GM18511 (cell line): Measurements from ENCODE around the gene CELF2.

Experiments
- ATAC-seq: cut with Tn5 transposase; IDR thresholded peaks from one replicate; pipeline ENCODE4 v1.9.1; 2021; ENCODE audit warnings: mild to moderate bottlenecking, moderate library complexity; ENCODE audit not compliant: unreplicated experiment

CELF2 gene

DNA sequence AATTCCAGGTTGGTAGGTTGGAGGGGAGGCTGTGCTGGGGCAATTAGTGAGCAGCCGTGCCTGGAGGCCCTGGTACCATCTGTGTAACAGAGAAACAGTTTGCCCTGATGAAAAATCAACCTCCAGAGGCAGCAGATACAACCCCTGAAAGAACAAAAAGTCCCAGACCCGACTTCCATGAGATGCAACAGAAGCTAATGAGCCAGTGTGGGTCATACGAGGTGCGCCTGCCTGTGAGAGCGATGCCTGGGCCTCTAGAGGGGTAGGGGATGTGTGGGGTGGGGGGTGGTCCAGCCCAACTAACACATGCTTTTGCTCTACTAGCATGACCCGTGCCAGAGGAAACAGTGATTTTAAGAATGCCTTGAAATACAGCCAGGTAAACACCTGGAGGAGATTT lies 39.3 kb downstream of the CELF2 start:
- ATAC-seq = no peak

DNA sequence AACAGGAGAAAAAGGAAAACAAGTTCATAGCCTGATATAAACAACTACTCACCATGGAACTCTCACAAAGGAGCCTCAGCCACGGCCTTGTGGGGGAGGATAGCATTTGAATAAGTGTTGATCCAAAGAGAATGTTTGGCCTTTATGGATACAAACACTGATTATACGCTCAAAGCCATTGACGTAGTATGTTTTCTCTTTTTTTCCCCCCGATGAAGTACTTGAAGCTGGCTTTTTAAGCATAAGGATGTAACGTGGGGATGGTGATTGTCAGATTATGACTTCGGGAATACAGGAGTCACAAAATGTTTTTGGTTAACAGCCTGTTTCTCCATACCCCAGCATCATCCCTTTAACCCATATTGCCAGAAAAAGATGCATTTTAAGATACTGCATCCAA lies 39.8 kb downstream of the CELF2 start:
- ATAC-seq = no peak

DNA sequence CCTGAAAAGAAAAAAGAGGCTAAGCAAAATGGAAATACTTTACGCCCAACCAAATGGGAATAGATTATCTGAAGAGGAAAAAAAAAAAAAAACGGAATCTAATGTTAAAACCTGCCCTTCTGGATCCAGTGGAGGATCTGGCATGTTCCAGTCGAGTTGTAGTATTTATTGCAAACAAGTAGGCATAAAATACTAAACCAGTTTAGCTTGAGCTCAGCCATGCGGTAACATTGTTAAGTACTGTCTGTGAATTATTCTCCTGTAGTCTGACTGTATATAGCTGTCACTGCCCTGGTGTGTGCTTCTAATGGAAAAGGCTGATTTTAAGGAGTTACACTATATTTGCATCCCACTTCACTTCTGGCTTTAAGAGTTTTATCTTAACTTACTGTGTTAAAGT lies 40.3 kb downstream of the CELF2 start:
- ATAC-seq = no peak

DNA sequence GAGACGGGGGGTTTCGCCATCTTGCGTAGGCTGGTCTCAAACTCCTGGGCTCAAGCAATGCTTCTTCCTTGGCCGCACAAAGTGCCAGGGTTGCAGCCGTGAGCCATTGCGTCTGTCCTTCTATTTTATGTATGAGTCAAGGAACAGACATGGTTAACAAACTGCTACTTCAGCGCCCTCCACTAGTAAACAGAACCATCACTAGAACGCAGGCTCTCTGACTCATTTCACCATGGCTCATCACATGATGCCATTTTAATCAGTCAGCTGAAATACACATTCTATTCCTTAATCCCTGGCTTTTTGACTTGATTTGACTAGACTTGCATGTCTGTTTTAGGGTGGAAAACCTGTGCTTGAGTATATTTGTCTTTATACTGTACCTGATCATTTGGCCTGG lies 41.3 kb downstream of the CELF2 start:
- no peak for ATAC-seq

DNA sequence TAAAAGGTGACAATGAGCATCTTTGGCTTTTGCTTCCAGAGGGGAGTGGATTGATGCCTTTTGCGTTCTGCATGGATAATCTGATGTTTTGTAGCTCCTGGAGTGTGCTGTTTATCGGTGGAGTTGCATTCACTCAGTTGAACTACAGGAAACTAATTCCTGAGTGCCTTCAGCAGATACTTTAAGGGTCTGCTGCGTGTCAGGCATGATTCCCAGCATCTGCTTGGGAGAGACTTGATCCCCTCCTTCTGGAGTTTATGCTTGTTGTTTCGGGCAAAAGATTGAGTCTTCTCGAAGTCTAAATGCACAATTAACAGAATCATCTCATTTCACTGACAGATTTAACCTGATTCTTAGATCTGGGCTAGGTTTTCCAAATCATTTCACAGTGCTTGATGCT lies 46.2 kb downstream of the CELF2 start:
- ATAC-seq = no peak

DNA sequence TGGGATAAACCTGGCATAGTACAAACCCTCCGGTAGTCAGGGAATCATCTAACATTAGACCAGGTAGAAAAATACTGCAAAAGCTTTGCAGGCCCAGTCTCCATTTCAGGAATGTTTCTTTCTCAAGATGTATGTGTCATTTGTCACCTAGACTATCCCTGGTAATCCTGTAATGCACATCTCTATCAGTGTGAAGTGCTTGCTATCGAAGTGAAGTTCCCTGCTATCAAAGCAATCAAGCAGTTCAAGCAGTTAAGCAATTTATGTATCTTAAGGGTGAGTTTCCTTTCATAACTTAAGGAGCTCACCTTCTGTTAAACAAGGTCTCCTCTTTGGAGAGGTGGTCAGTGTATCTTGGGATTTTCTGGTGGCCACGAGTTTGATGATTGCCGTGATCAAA lies 47.2 kb downstream of the CELF2 start:
- ATAC-seq = no peak

DNA sequence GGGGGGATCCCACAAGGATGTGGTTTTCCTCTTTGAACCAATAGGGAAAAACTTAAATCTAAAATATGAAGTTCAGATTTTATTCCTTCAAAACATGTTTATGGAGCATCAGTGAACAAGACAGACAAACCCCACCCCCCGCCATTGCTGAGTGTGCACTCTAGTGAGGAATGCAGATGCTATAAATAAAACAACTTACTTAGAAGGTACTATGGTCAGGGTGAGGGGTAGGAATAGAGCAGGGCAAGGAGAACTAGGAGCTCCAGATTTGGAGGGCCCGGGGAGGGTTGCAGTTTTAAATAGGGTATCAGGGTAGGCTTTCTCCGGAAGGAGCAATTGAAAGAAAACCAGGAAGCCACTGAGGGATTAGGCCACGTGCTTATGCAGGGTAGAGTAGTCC lies 47.9 kb downstream of the CELF2 start:
- no peak for ATAC-seq

DNA sequence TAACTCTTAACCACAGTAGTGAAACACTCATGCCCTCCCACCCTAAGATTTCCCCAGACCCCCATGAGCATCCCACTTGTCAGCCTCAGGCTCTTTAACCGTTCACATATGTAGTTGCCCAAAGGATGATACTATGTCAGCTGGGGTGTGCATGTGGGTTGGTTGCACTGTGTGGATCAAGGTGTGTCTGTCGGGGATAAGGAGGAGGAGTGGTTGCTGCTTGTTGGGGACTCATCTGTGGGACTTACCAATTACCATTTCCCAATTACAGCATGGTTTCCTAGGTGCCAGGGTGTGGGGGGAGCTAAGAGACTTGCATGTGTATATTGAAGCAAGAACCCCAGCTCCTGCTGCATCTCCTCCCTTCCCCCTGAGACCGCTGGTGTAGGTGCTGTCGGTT lies 48.8 kb downstream of the CELF2 start:
- no peak for ATAC-seq

DNA sequence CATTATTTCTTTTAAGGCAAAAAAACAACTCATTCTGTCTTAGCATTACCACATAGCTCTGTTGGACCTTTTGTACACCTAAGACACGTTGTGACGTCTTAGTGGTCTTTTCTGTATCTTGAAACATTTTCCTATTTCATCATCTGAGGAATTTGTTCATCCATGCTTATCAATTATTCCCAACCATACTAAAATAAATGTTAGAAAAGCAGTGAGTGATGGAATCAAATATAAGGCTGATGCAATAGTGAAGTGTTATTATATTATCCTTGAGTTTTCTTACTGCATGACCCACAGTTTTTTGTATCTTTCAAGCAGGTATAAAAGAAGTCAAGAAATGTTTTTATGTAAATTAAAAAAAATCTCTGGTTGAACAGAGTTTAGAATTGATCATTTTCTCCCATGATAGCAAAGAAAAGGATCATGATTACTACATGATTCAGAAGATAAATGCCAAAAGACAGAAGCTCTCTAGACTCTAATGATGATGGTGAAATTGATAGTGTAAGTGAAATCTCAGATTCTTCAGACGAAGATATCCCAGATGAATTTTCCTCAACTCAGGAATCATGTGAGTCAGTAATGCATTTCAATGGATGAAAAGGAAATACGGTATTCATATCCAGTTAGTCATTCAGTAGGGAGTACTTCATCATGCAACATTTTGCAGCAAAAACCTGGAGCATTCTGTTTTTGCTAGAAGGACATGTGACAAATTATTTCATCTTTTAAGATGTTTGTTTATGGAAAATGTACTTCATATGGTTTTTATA lies 51.4 kb downstream of the CELF2 start:
- ATAC-seq = no peak

DNA sequence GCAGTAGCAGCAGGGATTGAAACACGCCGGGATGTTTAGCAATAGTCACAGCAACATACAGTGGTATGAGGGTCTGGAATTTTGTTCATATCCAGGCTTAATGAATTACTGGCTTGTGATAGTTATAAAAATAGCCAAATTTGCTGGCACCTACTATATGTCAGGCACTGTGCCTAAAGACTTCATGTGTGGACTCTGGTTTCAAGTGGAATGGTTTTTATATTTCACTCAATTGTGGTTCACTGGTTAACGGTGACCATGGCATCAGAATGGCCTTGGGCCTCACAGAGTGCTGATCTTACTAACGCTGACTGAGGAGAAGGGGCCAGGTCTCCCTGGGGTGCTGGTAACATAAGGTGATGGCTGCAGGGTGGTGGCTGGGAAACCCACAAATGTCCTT lies 55.7 kb downstream of the CELF2 start:
- no peak for ATAC-seq

DNA sequence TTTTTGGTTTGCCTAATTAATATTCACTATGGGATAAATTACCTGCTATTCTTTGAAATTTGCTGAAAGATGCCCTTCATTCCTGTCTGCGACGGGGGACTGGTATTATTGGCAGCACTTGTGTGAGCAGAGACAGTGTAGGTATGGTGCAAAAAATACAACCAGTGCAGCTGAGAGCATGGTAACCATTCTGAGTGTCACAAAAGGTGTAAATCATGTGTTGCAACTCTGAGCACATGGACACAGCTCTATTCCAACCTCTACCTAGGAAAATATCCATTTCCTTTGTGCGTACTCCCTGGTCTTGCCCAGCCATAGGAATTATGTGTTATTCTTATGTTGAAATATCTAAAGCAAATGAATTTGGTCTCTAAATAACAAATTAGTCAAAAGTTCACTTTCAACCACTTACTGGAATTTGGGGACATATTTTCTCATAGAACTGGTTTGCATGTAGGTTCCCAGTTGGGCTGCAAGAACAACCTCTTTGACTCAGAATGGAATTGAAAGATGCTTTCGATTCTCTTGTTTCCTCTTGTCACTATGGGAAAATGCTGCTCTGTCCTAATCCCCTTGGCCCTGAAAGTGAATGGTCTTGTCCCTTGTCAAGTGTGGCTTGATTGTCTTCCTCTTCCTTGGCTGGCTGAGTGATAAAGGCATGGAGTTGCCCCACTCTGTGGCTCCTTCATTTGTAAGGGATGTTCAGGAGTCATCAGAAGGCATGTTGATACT lies 57.0 kb downstream of the CELF2 start:
- peak; percentile 94 for ATAC-seq

DNA sequence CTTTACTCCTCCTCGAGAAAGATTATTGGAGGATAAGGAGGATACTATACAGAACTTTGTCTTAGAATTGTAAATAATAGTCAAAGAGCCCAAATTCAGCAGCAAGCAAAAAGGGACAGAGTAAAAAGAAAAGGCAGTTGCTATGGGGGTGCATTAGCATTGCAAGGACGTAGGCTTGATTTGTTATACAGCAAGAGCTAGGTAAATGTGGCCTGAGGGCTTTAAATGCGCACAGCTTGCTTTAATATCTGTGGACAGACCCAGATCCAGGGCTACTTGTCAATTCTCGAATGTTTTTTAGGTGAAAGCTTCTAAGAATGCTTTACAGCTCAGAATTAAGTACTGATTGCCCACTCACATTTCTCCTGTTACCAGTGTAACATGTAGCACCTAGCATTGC lies 58.5 kb downstream of the CELF2 start:
- no peak for ATAC-seq

DNA sequence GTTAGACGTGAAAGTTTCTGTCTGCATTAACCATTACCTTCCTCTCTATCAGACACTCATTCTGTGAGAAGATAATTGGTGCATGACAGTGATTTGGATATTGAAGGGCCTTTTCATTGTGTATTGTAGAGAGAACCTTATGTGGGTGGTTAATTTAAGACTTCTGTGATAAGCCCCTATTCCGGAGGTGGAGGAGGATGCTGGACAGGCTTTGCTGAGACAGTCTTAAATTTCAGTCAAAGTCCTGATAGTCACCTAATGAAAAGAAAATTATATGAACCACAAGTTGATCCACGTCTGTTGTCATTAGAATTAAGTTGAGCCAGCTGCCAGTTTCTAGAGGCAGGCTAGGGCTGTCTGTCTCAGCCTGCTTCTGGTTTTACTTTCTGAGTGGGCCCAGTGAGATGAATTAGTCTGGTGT lies 62.9 kb downstream of the CELF2 start:
- ATAC-seq = peak; percentile 88

DNA sequence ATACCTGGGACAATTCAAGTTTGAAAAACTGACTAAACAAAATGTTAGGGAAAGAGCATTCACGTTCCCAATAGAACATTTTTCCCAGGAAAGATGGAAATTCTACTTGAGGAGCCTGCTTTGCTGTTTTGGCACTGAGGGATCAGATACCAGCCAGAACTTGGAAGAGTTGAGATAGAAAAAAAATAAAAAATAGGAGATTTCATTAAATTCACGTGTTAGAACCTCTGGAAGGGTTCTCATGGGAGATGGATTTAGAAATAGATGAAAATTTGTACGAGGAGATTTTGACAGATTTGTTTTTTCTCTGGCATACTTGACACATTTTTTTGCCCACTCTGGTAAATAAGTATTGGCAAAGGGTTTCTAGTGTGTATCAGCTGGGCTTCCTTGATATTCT lies 63.7 kb downstream of the CELF2 start:
- no peak for ATAC-seq

DNA sequence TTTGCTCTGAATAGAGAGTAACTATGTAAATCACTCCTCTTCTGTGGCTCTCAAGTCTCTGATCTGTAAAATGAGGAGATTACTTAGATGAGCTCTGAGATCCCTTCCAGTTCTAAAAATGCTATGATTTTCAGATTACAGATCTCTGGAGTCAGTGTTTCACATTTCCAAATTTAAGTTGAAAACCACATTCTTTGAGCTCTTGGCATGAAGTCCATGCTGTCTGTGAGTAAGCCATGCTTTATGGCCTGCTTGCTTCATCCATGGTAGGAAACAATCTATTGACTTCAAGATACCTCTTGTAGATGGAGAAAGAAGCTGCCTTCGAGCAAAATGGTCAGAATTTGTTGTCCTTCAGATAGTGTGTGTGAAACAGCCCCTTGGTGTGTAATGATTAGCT lies 64.9 kb downstream of the CELF2 start:
- ATAC-seq = no peak

DNA sequence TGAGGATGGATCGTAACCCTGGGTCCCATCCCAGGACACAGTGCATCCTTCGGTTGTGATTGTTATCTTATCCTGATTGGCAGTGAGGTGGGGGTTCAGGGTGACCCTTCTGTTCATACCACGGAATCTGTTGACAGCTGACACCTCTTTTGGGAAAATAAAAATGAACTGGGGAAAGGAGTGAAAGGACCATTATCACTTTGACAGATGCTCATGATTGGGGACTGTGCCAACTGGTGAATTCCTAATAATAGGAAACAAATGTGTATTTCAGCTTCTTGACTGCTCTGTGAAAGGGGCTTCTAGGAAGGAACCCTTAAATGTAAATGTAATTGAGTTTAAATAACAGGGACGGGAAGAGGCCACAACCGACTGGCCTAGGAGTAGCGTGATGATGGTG lies 65.4 kb downstream of the CELF2 start:
- ATAC-seq = no peak

DNA sequence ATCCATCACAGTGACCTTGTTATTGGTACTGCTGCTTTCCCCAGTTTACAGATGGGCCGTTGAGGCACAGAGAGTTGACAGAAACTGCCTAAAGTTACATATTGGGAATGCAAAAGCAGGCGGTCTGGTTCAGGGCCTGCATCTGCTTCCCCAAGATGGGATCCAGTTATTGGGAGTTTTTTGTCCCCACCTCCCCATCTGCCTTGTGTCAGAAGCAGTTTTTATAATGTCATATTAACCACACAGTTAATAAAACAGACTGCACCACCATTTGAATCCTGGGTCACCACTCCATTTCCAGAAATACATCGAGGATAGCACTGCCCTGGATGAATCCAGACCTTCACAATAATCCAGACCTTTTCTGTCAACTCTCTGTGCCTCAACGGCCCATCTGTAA lies 67.9 kb downstream of the CELF2 start:
- ATAC-seq = no peak

DNA sequence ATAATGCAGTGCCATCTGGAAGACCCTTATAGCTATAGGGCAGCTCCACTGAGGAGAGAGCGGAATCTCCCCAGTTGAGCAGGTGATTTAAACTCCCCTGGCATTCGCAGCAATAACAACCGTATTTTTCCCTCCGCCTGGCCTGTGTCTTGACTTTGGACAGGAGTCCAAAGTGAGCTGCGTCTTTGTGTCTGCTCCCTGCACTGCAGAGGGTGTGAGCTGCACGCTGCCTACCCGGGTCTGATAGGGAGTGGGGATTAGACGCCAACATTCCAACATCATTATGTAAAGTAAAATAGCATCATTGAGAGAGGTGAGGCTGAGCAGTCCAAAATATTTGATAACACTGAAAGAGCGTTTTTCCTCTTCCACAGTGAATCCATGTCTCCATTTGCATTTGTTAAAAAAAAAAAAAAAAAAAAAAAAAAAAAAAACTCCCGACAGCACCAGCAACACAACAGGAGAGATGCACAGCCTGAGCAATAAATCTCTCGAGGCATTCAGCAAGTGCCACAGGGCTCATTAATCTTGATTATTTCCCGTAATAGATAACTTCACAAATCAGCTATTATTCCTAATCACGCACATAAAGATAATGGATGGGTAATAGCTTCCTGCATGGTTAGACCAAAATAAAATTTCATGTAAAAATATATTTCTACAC lies 68.6 kb downstream of the CELF2 start:
- ATAC-seq = no peak

DNA sequence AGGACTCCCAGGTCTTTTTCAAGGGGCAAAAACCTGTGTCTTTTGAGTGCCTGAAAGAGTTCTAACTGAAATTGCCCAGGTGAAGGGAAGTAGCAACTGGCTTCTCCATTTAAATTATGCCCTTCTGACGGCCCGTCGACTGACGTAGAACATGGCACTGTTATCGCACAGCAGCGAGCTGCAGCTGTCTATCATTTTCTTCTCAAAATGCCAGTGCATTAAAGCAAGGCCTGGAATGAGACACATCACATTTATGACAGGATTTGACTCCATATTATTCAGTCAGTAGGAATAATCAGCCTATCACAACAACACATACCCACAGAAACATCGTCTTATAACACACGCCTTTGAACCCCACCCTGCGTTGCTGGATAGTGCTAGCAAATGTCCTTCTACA lies 69.7 kb downstream of the CELF2 start:
- no peak for ATAC-seq

DNA sequence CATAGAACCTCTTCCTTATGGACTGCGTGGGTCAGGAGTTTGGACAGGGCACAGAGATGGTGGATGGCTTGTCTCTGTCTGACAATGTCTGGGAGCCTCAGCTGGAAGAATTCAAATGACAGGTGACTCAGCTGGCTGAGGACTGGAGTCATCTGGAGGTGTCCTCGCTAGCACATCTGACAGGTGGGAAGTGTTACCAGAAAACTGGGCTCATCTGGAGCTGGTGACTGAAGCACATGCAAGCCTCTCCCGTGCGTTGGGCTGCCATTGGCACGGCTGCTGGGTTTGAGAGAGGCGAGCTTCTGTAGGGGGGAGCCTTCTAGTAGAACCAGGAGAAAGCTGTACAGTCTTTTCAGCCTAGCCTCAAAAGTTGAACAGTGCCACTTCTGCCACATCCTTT lies 71.0 kb downstream of the CELF2 start:
- ATAC-seq = no peak

DNA sequence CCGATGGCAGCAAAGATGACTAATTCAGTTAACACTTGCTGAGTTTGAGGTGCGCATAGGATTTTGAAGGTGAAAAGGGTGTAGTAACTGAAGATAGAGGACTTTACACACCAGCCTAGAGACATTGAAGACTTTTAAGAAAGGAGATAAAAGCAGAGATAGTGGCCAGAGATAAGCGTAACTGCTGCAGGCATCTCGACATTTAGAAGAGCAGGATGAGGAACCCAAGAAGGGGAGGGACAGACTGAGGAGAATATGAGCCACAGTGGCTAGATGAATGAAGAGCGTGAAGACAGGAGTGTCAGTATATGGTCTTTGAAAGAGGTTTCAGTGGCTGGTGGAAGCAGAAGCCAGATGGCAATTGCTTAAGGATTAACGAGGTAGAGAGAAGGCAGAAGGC lies 71.6 kb downstream of the CELF2 start:
- ATAC-seq = no peak

DNA sequence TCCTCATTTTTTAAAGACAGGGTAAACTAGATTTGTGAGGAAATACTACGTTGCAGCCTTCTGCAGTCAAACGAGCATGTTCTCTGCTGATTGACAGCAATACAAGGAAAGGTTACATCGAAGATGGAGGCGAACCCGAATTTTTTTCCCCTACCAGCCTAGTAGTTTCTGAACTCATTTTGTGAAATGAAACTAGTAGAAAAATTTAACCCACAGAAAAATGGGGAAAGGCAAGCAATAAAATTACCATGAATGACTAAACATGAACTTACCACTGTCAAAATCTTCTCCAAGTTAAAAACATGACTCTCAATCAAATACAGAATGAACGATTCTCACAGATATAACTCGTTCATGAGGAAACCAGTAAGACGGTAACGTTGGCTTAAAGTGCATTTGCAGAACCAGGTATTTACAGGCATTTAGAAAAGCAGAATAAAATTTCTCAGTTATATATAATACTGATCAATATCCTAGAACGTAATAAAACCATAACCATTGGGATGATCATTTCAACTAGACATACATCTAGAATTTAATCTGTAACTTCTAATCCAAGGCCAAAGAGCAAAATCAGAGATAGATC lies 73.9 kb downstream of the CELF2 start:
- ATAC-seq = peak; percentile 67
